ENCODE results near the gene IQSEC1.

IQSEC1 gene

DNA sequence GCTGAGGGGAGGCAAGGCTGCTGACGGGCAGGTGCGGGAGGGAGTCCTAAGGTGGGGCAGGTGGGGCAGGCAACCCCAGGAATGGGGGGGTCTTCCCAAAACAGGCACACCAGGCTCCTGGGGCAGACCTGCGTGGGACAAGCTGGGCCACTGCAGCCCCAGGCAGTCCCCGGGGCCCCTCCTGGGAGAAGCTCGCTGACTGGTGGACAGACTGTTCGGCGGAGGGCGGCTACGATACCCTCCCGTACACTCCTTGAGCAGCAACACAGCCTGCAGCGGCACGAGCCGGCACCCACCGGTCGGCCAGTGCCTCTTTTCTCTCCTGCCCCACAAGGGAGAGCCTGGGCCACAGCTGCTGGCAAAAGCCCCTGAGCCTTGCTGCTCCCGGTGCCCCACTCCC, 165.9 kb downstream of the IQSEC1 start:
- H3K36me3 ChIP-seq, result peaks cover 50 to 99% (median 87%) of the 10 kb centered on the region in 3 donors
- no peak overlapping the region for H3K4me3 ChIP-seq
- DNase-seq, result no peak
- peaks cover 0 to 7% (median 2%) of the 10 kb centered on the region in 4 donors for H3K4me1 ChIP-seq
- no peak overlapping the region for H3K27ac ChIP-seq
- no peaks in the 10 kb centered on the region for H3K27me3 ChIP-seq
- TF ChIP-seq CTCF (IDR thresholded peaks at IDR 0.05), result no peak
- intact Hi-C loops (cut with DNase I; ENCODE audit: low total_unique reads), result no loop called here
- no peaks in the 10 kb centered on the region for H3K9me3 ChIP-seq

- no peaks in the 10 kb centered on the region for H3K9me3 ChIP-seq
- no peaks in the 10 kb centered on the region for H3K27me3 ChIP-seq
- H3K27ac ChIP-seq, result no peak overlapping the region
- peaks cover 0 to 3% (median 1%) of the 10 kb centered on the region in 4 donors for H3K4me1 ChIP-seq
- H3K4me3 ChIP-seq, result no peak overlapping the region
- peaks cover 50 to 99% (median 83%) of the 10 kb centered on the region in 3 donors for H3K36me3 ChIP-seq
- intact Hi-C loops (cut with DNase I; ENCODE audit: low total_unique reads), result no loop called here
- no peak for TF ChIP-seq CTCF (IDR thresholded peaks at IDR 0.05)
- DNase-seq, result no peak
Measured at GRCh38 chr3:12906916-12907290, 166.3 kb downstream of the IQSEC1 start.

GRCh38 chr3:12906141-12906915, 166.9 kb downstream of the IQSEC1 start:
- Histone ChIP-seq H3K4me1 (peaks cover 0 to 2% (median 0%) of the 10 kb centered on the region in 4 donors), H3K4me3 (no peak overlapping the region), H3K36me3 (peaks cover 46 to 99% (median 83%) of the 10 kb centered on the region in 3 donors), H3K9me3 (no peaks in the 10 kb centered on the region), H3K27ac (no peak overlapping the region), H3K27me3 (no peaks in the 10 kb centered on the region)
- TF ChIP-seq CTCF (IDR thresholded peaks at IDR 0.05), result no peak
- DNase-seq, result no peak
- intact Hi-C loops (cut with DNase I; ENCODE audit: low total_unique reads), result no loop called here

- H3K27ac ChIP-seq, result no peak overlapping the region
- TF ChIP-seq CTCF (IDR thresholded peaks at IDR 0.05), result no peak
- peaks cover 0 to 2% (median 0%) of the 10 kb centered on the region in 4 donors for H3K4me1 ChIP-seq
- intact Hi-C loops (cut with DNase I; ENCODE audit: low total_unique reads), result no loop called here
- peaks cover 46 to 99% (median 83%) of the 10 kb centered on the region in 3 donors for H3K36me3 ChIP-seq
- no peak for DNase-seq
- no peak overlapping the region for H3K4me3 ChIP-seq
- H3K27me3 ChIP-seq, result no peaks in the 10 kb centered on the region
- H3K9me3 ChIP-seq, result no peaks in the 10 kb centered on the region
Measured at GRCh38 chr3:12905316-12906071, 167.7 kb downstream of the IQSEC1 start.

GRCh38 chr3:12904951-12905315, 168.3 kb downstream of the IQSEC1 start:
- no peak overlapping the region for H3K27ac ChIP-seq
- no peak overlapping the region for H3K4me3 ChIP-seq
- no peak for TF ChIP-seq CTCF (IDR thresholded peaks at IDR 0.05)
- no peaks in the 10 kb centered on the region for H3K27me3 ChIP-seq
- no peak for DNase-seq
- H3K4me1 ChIP-seq, result peaks cover 0 to 2% (median 0%) of the 10 kb centered on the region in 4 donors
- peaks cover 46 to 99% (median 83%) of the 10 kb centered on the region in 3 donors for H3K36me3 ChIP-seq
- intact Hi-C loops (cut with DNase I; ENCODE audit: low total_unique reads), result no loop called here
- no peaks in the 10 kb centered on the region for H3K9me3 ChIP-seq
